Activated CD4-positive, alpha-beta T cell treated with anti-CD3 and anti-CD28 coated beads, Interleukin-2, amount 50 U/mL, for 1 hour (primary cell): ENCODE data around the gene SLC1A6.
"Not testable (repeated sequence)": the region's sequence is repeated elsewhere in the genome, so short reads cannot be mapped to it uniquely, and the experiment has no call there.

Source experiments
- DNase-seq: peaks from one replicate; pipeline ENCODE4 v3.0.0-alpha.2; 2020

The SLC1A6 gene

DNA sequence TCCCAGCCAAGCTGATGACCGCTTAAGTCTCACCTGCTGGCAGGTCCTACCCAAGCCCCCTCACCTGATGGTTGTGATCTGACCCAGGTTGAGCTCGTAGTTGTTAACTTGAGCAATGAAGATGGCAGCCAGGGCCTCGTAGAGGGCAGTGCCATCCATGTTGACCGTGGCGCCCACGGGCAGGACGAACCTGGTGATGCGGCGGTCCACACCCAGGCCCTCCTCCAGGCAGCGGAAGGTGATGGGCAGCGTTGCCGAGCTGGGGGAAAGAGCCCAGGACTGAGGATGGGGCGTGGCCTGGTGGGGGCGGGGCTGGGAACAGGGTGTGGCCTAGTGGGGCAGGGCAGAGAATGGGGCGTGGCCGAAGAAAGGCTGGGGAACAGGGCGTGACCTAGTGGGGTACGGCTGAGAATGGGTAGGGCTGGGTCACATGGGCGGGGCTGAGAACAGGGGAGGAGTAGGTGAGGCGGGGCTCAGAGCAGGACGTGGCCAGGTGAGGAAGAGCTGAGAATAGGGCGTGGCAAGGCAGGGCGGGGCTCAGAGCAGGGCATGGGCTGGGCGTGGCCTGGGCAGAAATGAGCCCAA is 25.5 kb downstream of the SLC1A6 start:
- DNase-seq: no peak

DNA sequence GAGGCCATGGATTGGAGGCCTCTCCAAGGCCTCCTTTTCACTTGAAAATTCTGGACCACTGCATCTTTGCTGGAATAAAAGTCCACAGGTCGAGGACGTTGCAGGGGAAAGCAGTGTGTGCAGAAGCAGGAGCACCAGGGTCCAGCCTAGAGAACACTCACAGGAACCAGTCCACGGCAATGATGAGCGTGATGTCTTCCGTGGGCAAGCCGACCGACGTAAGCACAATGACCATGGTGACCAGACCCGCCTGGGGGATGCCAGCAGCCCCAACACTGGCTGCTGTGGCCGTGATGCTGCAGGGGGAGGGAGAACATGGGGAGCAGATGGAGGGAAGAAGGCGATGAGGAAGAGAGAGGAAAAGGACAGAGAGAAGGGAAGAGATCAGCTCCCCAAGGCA is 26.9 kb downstream of the SLC1A6 start:
- no peak for DNase-seq

DNA sequence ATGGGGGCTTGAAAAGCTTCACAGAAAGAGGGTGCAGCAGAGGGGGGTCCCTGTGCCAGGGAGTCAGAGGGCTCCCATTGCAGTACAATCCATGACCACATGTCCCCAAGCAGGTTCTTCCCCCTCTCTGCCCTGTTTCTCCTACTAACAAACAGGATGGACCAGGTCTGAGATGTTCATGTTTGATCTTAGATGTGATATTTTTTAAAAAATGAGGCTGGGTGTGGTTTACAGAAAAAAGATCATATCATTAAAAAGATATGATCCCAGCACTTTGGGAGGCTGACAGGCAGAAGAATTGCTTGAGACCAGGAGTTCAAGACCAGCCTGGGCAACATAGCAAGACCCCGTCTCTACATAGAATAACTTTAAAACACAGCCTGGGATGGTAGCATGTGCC is 29.2 kb downstream of the SLC1A6 start:
- no peak for DNase-seq

DNA sequence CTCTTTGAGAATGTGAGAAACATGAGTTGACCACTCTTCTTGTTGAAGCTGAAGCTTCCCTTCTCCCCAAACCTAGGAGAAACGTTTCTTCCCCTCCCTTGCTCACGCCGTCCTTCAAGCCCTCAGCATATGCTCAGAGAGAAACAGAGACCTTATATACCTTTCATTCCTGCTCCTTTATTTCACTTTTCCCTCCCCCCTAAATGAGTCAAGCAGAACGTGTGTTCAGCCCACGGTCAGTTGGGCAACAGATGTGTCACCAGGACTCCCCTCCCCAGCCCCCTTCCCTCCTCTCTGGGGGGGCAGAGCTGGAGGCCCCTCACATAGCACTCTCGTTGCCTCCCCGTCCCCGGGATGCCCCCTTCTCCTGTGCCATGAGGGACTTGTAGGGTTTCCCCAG is 29.8 kb downstream of the SLC1A6 start:
- DNase-seq: no peak

DNA sequence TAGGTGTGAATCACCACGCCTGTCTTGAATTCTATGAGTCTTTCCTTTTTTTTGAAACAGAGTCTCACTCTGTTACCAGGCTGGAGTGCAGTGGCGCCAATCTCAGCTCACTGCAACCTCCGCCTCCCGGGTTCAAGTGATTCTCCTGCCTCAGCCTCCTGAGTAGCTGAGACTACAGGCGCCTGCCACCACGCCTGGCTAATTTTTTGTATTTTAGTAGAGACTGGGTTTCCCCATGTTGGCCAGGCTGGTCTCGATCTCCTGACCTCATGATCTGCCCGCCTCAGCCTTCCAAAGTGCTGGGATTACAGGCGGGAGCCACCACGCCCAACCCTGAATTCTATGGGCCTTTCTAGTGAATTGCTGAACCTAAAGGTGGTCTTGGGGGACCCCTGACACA is 30.3 kb downstream of the SLC1A6 start:
- not testable (repeated sequence) for DNase-seq

DNA sequence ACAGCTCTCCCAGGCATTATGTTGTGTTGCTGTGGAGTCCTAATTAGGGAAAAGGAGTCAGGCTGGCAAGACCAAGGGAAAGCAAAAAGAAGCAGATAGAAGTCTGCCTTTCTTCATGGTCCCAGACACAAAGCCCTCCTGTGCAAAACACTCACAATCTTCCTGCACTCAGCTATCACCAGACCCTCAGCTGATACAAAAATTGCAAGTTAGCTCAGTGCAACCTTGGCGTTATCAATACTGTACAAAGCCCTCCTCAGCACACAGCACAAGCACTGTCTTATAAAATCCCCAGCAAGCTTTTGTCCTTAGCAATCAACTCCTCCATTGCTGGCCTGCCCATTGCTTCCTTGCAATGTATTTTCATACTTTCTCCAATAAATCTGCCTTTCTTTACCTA is 35.2 kb downstream of the SLC1A6 start:
- DNase-seq: no peak

DNA sequence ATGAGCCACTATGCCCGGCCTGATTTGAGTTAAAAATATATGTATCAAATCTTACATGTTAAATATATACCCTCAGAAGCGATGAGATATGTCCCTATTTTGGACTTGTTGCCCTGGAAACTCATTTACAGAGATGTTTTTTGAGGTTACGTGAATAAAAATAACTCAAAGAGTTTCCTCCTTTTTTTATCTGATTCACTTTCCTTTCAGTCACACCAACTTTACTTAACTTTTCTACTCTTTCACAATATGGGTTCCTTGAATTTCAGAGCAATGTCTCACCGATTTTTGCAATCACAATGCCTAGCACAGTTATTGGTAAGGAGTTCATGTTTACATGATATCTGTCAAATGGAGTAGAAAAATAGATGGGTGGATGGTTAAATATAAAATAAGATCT is 36.1 kb downstream of the SLC1A6 start:
- no peak for DNase-seq

DNA sequence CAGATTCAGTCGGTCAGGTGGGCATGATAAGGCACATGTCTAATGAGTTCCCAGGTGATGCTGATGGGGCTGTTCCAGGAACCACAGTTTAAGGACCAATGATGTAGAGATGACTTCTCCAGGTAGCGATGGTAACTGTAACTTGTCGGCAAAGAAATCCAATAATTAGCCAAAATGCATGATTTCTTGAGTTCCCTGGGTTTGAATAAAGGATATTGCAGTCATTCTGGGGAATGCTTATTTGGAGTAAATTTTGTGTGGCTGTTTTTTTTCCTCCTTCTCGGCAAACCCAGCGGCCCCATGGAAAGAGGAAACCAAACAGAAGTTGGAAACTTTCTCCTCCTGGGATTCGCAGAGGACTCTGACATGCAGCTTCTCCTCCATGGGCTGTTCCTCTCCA is 38.5 kb downstream of the SLC1A6 start, which contains the start of gene OR7C2:
Gene OR7C2 (plus strand): TSS at position 301 of the 400 bp plus-strand sequence. CDS start 0 bp downstream, at position 301.
- no peak for DNase-seq

DNA sequence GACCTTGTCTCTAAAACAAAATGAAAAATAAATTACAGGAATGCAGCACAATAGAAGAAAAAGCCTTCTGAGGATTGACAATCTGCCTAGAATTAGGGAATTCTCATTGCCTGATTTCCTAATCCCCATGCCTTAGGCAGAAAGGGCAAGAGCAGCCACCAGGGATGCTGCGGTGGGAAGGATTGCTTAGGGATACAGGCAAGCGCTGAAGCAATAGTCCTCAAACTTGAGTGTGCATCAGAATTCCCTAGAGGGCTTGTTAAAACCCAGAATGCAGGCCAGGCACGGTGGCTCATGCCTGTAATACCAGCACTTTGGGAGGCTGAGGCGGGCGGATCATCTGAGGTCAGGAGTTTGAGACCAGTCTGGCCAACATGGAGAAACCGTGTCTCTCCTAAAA is 39.4 kb downstream of the SLC1A6 start:
- DNase-seq: no peak

DNA sequence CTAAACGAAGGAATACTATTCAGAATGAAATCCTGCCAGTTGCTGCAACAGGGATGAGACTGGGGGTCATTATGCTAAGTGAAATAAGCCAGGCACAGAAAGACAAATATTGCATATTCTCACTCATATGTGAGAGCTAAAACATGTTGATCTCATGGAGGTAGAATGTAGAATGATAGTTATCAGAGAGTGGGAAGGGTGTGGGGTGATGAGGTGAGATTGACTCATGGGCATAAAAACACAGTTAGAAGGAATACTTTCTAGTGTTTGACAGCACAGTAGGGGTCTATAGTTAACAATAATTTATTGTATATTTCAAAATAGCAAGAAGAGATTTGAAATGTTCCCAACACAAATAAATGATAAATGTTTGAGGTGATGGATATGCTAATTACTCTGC is 46.2 kb downstream of the SLC1A6 start:
- no peak for DNase-seq

DNA sequence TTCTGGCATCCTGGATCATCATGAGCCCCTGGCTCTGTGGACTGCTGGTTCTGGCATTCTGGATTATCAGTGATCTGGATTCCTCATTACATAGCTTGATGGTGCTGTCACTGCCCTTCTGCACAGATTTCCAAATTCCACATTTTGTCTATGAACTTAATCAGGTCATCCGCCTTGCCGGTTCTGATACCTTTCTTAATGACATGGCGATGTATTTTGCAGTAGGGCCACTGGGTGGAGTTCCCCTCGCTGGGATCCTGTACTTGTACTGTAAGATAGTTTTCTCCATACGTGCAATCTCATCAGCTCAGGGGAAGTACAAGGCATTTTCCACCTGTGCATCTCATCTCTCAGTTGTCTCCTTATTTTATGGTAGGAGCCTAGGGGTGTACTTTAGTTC is 62.8 kb downstream of the SLC1A6 start:
- no peak for DNase-seq

DNA sequence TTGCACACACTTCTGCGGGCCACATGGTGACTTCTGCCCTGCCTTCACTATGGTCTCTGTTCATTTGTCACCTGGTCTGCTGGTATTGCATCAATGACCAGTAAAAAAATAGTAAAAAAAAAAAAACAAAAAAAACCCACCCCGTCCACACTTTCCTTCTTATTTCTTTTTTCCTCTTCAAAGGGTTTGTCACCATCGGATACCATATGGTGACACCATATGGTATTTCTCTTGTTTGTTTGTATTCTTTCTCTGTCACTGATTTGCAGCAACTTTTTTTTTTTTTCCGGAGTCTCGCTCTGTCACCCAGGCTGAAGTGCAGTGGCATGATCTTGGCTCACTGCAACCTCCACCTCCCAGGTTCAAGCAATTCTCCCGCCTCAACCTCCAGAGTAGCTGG is 64.5 kb downstream of the SLC1A6 start:
- DNase-seq: no peak

DNA sequence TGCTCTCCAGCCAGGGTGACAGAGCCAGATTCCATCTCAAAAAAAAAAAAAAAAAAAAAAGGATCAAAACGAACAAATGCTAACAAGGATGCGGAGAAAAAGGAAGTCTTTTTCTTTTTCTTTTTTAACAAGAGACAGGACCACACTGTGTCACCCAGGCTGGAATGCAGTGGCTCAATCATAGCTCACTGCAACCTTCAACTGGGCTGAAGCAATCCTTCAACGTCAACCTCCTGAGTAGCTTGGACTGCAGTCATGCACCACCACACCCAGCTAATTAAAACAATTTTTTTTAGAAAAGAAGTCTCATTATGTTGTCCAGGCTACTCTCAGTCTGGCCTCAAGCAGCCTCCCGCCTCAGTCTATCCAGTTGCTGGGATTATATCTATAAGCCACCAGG is 73.0 kb downstream of the SLC1A6 start:
- no peak for DNase-seq

DNA sequence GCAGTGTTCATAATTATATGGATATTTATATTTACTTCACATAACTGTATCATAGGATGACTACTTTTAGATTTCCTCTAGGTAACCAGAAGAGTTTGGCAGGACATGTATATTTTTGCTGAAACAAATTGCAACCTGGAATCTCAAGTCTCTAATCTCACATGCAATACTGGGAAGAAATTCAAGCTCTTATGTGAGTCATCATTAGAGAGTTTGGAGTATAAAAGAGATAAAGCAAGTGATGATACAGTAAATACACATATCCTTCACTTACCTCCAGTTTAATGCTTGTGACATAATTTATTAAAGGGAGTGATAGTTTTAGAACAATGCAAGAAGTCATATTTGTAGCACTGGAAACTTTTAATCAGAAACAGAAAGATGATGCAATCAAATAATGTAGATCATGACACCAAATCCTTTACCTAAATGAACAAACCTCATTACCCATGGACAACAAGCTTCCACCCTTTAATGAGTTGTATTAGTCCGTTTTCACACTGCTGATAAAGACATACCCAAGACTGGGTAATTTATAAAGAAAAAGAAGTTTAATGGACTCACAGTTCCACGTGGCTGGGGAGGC is 77.9 kb downstream of the SLC1A6 start:
- DNase-seq: no peak
